Eye (tissue), 1 donor: Measurements from ENCODE around the gene OR2G2.

Experiments used
- DNase-seq: peaks from one replicate; pipeline ENCODE4 v3.0.0-alpha.2; 2015

The OR2G2 gene

DNA sequence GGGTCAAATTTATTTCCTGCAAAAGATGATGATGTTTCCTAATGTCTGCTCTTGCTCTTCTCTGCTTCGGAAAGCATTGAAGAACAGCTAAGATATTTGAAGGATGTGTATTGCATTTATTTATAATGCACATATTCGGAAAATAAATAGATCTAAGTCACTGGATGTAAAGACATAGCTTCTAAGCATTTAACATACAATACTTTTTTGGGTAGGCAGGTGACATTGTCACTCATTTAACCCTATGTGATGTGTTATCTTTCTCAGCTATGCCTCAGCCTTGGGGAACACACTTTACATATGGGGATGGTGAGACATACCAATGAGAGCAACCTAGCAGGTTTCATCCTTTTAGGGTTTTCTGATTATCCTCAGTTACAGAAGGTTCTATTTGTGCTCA is at the start of gene OR2G2:
TSS of gene OR2G2 (plus strand) at position 301 of the 400 bp plus-strand sequence. CDS start at position 301, 0 bp downstream.
- DNase-seq, result no peak

DNA sequence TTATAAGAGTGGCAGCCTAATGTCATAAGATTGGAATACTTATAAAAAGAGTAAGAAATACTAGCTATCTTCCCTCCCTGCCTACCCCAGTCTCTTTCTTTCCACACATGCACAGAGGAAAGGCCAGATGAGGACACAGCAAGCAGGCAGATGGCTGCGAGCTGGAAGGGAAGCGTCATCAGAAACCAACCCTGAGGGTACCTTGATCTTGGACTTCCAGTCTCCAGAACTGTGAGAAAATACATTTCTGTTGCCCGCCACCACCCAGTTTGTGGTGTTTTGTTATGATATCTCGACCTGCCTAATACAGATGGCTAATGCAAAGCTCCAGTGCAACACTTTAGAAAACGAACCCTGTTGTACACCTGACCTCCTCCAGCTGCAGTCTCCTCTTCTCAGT is 49.6 kb upstream of the OR2G2 start:
- DNase-seq, result no peak

DNA sequence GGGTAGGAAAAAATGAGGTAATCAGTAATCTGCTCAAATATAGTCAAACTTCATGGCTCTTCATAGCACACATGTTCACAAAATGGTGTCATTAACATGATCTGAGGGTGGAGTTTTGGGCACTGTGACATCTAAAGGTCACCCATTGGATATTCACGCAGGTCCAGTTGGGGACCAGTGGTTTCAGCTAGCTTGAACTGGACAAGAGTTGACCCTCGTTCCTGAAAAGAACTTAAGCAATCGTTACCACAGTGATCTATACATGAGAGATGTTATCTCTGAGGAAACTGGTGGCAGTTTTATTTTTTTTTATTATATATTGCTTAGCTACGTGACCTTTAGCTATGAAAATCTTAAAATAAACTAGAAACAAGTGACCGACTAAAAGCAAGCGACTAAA is 48.9 kb upstream of the OR2G2 start:
- no peak for DNase-seq

GRCh38 chr1:247540581-247540980 is 47.6 kb upstream of the OR2G2 start:
- no peak for DNase-seq

DNA sequence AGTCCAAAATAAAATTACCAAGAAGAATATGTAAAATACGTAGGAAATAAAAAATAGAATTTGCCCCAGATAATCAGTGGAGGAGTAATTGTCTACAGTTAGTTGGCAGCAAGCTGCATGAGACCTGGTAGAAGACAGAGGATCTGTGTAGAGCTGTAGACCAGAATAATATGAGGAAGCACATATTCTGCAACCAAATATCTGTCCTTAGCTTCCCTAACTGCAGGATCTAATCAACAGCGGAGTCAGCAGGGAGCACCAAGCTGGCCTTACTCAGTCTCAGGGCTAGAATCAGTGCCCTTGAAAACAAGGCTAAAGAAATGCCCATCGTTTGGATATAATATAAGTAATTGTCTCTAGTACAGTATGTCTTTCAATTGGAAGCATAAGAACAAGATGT is 45.3 kb upstream of the OR2G2 start:
- DNase-seq, result no peak

GRCh38 chr1:247548092-247548491 is 40.1 kb upstream of the OR2G2 start:
- DNase-seq, result no peak

- no peak for DNase-seq
Observed at GRCh38 chr1:247548769-247549182, 39.4 kb upstream of the OR2G2 start, which contains the start of gene GCSAML. TSS of gene GCSAML (plus strand) at chr1:247549134. CDS start at chr1:247549192, 58 bp downstream.

- no peak for DNase-seq
Observed at GRCh38 chr1:247551721-247552120, 36.4 kb upstream of the OR2G2 start.

DNA sequence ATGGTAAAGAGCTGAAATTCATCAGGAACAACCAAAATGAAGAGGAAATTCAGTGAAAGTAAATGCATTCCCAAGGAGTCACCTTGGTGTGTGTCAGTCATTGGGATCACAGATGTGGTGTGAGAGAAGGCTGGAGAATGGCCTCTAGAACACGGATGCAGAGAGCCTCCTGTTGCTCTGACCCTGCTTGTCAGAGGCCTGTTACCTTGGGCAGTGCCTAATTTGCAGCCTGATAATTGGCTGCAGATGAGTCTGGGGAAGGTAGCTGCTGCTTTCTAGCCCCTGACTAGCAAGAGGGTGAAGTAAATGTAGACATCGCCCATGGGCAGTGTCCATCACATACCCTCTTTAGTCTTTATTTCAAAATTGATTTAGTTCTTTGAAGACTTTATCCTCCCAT is 35.9 kb upstream of the OR2G2 start:
- DNase-seq, result no peak

DNA sequence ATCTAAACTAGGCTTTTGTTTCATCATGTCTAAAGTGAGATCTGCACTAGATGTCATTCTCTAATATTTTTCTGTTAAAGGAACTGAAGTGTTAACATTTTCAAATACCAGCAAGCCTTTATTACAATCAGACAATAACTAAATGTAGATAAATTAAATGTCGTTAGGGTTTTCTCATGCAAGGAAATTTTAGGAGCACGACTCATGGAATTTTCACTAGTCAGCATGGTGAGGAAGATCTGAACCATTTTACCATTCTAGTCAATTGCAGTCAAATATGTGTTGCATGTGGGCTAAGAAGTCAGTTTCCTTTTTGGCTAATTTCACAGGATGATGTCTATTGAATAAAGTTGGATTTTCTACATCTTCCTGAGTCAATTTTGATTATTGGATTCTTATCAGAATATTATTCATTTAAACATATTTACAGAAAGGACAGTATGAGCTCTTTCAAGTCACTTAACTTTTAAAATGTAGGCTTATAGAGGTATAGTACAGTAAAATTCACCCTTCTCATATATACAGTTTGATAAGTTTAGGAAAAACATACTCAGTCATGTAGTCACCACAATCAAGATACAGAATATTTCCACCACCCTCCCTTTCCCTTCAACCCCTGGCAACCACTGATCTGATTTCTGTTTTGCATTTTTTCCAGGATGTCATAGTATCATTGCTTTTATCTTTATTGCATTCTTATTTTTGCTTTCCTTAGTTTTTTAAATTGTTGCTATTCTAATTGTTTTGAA is 30.1 kb upstream of the OR2G2 start:
- no peak for DNase-seq

DNA sequence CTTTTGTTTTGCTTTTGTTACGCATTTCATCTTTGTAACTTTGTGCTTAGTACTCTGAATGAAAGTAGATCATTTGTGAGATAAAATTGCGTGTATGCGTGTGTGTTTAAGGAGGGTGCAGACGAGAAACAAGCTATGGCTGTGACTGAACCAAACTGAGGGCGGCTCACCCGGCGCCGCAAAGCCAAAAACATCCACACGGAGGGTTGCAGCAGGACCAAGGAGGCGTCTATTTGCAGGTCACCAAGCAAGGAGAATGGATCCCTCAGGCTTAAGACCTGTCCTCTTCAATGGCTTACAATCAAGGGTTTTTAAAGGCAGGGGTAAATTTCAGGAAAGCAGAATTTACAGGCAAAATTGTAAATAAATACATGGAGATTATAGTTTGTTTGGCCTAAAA is 26.4 kb upstream of the OR2G2 start:
- no peak for DNase-seq

- DNase-seq, result no peak
Observed at GRCh38 chr1:247562198-247562597, 26.0 kb upstream of the OR2G2 start.

DNA sequence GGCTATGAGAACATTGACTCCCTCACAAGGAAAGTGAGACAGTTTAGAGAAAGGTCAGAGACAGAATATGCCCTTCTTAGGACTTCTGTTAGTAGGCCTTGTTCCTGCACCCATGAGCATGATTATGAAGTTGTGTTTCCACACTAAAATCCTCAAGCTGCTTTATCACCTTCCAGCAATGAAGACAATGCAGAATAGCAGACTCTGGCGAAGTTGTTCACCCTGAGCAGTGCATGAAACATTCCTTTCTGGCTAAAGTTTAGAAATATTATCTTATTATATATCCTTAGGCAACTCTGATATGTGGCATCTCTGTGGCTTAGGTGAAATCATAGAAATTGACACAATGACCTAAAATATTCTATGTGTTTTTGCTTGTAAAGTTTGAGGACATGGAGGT is 13.9 kb upstream of the OR2G2 start:
- DNase-seq, result no peak

DNA sequence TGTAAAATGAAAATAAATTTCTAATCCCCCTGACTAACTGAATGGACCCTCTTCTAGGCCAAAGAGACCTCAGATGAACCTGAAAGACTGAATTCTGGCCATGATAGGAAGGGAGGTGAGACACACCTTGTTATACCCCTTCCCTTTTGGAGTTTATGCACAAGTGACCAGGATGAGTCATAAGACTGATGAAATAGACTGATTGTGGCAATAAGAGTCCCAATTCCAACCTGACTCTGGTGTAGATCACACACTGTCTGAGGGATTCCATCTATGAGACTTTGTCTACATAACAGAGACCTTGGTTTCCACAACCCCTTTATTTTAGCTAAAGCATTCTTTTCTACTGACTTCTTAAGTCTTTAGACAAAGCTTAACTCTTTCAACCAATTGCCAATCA is 13.5 kb upstream of the OR2G2 start:
- no peak for DNase-seq

GRCh38 chr1:247576514-247576913 is 11.6 kb upstream of the OR2G2 start:
- DNase-seq, result peak; percentile 33

DNA sequence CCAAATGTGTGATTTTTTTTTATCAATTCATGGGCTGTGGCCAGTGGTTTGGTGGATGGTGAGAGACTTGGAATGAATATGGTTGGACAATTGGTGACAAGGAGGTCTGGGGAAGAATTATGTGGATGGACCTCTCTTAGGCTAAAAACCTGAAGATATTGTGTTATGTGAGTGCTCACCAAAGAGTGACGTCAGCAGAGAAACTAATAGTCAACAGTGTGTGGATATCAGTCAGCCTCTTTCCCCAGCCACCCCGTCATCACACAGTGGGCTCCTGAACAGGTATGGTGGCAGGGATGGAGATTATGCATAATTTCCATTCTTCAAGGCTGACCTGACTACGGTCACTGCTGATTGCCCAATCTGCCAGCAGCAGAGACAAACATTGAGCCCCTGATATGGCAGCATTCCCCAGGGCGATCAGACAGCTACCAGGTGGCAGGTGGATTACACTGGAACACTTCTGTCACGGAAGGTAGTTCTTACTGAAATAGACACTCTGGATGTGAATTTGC is 9.2 kb upstream of the OR2G2 start:
- no peak for DNase-seq

GRCh38 chr1:247605286-247605685 is 17.1 kb downstream of the OR2G2 start, which contains the start of gene OR2G3:
TSS of gene OR2G3 (plus strand) at chr1:247605586. CDS start at chr1:247605586, 0 bp downstream.
- DNase-seq, result no peak

GRCh38 chr1:247613405-247613804 is 25.2 kb downstream of the OR2G2 start:
- DNase-seq, result no peak

GRCh38 chr1:247614625-247615024 is 26.5 kb downstream of the OR2G2 start:
- DNase-seq, result no peak

GRCh38 chr1:247627951-247628350 is 39.8 kb downstream of the OR2G2 start:
- no peak for DNase-seq

DNA sequence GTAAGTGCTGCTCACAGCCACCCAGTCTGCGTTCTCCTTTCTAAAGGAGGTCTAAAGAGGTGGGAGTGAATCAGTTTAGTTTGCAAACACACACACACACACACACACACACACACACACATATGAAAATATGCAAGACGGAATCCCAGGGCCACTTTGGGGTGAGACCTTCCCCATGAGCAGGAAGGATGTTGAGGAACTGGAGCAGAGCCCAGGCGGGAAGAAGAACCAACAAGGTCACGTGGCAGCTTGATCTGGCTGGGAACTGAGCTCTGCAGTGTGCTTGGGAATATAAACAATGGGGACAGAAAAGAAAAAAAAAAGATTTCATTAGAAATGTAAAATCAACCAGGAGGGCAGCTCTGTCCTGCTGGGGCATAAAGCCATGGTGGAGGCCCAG is 49.9 kb downstream of the OR2G2 start:
- no peak for DNase-seq

DNA sequence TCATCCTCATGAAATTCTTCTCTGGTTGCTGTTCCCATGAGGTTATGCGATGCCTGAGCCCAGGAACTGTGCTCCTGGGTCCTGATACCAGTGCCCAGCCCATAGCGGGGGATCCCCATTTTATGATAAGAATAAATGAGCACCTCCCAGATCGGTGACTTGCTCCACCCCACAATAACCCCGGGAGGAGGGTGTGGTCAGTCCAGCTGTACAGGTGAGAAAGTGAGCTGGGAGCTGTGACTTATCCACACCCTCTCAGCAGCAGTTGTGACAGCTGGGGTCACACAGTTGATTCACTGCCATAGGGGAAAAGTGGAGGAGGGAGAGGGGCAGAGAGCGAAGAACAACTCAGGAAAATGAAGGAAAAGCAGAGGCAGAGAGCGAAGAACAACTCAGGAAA is 50.6 kb downstream of the OR2G2 start:
- no peak for DNase-seq
